Sigmoid colon (tissue), 3 donors: ENCODE data around the gene EPG5.

Experiments used
- POLR2A ChIP-seq, 2 donors: fragments of 450-650 bp; IDR thresholded peaks; one replicate each; pipeline ENCODE4 v1.6.1; 2016; ENCODE audit warnings: antibody characterized with exemption in 2 of 2, mild to moderate bottlenecking in 2 of 2, moderate library complexity in 2 of 2
- TF ChIP-seq, protein P1 (sequence below), 4 experiments: fragments of 450-650 bp in 3 of 4; fragments of 200-600 bp in 1 of 4; IDR thresholded peaks; one replicate each; pipeline ENCODE4 v1.5.1; 2016 to 2019; ENCODE audit warnings: antibody characterized with exemption in 4 of 4, mild to moderate bottlenecking in 3 of 4, moderate library complexity in 2 of 4

DNA sequence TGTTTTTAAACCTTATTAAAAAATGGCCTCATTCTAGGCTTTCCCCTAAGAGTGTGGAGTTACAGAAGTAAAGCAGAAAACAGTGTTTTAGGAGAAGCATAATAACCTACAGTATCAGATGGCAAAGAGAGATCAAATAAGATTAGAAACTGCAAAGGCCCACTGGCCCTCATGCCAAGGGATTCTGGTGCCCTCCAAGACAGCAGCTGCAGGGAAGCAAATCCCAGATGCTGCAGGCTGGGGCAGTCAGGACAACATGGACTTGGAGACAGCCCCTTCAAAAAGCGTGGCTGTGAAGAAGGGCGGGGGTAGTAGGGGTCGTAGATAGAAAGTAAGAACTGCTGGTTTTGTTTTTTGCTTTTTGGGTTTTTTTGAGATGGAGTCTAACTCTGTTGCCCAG, 28.3 kb upstream of the EPG5 start:
- TF ChIP-seq, protein P1, sequence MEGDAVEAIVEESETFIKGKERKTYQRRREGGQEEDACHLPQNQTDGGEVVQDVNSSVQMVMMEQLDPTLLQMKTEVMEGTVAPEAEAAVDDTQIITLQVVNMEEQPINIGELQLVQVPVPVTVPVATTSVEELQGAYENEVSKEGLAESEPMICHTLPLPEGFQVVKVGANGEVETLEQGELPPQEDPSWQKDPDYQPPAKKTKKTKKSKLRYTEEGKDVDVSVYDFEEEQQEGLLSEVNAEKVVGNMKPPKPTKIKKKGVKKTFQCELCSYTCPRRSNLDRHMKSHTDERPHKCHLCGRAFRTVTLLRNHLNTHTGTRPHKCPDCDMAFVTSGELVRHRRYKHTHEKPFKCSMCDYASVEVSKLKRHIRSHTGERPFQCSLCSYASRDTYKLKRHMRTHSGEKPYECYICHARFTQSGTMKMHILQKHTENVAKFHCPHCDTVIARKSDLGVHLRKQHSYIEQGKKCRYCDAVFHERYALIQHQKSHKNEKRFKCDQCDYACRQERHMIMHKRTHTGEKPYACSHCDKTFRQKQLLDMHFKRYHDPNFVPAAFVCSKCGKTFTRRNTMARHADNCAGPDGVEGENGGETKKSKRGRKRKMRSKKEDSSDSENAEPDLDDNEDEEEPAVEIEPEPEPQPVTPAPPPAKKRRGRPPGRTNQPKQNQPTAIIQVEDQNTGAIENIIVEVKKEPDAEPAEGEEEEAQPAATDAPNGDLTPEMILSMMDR (IDR thresholded peaks at IDR 0.05), result no peak
- no peak for TF ChIP-seq POLR2A (IDR thresholded peaks at IDR 0.05)
